ENCODE data around the gene MCTP1. TPM values are rescaled to one million over a fixed set of nuclear protein-coding genes. Genes with fewer than 3 reads are reported as not detected.
"Not testable (repeated sequence)": the region's sequence is repeated elsewhere in the genome, so short reads cannot be mapped to it uniquely, and the experiment has no call there.

MCTP1 gene
- total RNA-seq, 1 donor from 2014 or later = 12.8 TPM

DNA sequence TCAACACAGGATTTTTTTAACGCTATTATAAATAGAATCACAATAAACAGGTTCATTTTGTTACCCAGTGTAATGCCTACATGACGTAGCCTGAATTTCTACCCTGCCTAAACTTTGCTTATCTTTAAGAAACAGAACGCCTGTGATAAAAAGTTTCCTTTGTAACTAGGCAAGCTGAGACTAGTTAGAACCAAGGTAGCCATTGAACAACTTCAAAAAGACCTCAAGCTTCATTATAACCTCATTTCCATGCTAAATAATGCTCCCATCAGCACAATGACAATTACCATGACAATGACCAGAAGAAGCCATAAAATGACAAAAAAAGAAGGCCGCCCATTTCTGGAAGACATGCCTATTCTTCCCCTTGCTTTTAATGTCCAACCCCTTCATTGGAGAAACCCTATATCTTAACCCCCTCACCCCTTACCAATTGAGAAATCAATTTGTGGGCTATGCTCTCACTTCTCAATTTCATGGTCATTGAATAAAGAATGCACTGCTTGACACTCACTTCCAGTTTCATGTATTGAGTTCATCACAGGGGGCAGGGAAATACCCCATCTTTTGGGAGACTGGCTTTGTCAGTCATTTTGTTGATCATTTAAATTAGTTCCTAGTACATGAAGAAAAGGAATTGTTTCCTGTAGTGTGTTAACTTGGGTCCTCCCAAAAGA is 276.8 kb downstream of the MCTP1 start:
- TF ChIP-seq POLR2AphosphoS5 (IDR thresholded peaks at IDR 0.05; ENCODE audit: insufficient read depth in 1 of 2, low read depth in 1 of 2) (no peak), POLR2A (IDR thresholded peaks at IDR 0.05) (no peak)
- TF ChIP-seq, protein P1, sequence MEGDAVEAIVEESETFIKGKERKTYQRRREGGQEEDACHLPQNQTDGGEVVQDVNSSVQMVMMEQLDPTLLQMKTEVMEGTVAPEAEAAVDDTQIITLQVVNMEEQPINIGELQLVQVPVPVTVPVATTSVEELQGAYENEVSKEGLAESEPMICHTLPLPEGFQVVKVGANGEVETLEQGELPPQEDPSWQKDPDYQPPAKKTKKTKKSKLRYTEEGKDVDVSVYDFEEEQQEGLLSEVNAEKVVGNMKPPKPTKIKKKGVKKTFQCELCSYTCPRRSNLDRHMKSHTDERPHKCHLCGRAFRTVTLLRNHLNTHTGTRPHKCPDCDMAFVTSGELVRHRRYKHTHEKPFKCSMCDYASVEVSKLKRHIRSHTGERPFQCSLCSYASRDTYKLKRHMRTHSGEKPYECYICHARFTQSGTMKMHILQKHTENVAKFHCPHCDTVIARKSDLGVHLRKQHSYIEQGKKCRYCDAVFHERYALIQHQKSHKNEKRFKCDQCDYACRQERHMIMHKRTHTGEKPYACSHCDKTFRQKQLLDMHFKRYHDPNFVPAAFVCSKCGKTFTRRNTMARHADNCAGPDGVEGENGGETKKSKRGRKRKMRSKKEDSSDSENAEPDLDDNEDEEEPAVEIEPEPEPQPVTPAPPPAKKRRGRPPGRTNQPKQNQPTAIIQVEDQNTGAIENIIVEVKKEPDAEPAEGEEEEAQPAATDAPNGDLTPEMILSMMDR (IDR thresholded peaks at IDR 0.05) = no peak
- intact Hi-C loops (cut with DNase I) = no loop called here

GRCh38 chr5:95005811-95006210 is 279.1 kb downstream of the MCTP1 start:
- H3K27me3 ChIP-seq = no peaks in the 10 kb centered on the region
- TF ChIP-seq POLR2AphosphoS5 (IDR thresholded peaks at IDR 0.05; ENCODE audit: insufficient read depth in 1 of 2, low read depth in 1 of 2) (no peak), POLR2A (IDR thresholded peaks at IDR 0.05) (no peak)
- TF ChIP-seq, protein P1 (IDR thresholded peaks at IDR 0.05) = no peak
- DNase-seq (ENCODE audit: extremely low spot score in 2 of 2) = no peak
- H3K27ac ChIP-seq = no peak overlapping the region
- intact Hi-C loops (cut with DNase I) = no loop called here
- H3K9me3 ChIP-seq = no peaks in the 10 kb centered on the region
- no peaks in the 10 kb centered on the region for H3K36me3 ChIP-seq
- no peaks in the 10 kb centered on the region for H3K4me1 ChIP-seq
- H3K4me3 ChIP-seq = no peak overlapping the region

More for the DNA sequence above, 276.8 kb downstream of the MCTP1 start:
- H3K27ac ChIP-seq = no peak overlapping the region
- H3K27me3 ChIP-seq = no peaks in the 10 kb centered on the region
- H3K4me1 ChIP-seq = no peaks in the 10 kb centered on the region
- H3K4me3 ChIP-seq = no peak overlapping the region
- H3K36me3 ChIP-seq = no peaks in the 10 kb centered on the region
- DNase-seq (ENCODE audit: extremely low spot score in 2 of 2) = no peak
- no peaks in the 10 kb centered on the region for H3K9me3 ChIP-seq

GRCh38 chr5:94998670-94999069 is 286.2 kb downstream of the MCTP1 start:
- TF ChIP-seq POLR2AphosphoS5 (IDR thresholded peaks at IDR 0.05; ENCODE audit: insufficient read depth in 1 of 2, low read depth in 1 of 2) (no peak), POLR2A (IDR thresholded peaks at IDR 0.05) (no peak)
- TF ChIP-seq, protein P1 (IDR thresholded peaks at IDR 0.05) = no peak
- no peak overlapping the region for H3K4me3 ChIP-seq
- H3K9me3 ChIP-seq = no peaks in the 10 kb centered on the region
- intact Hi-C loops (cut with DNase I) = no loop called here
- H3K27ac ChIP-seq = no peak overlapping the region
- H3K36me3 ChIP-seq = no peaks in the 10 kb centered on the region
- no peaks in the 10 kb centered on the region for H3K27me3 ChIP-seq
- H3K4me1 ChIP-seq = no peaks in the 10 kb centered on the region
- DNase-seq (ENCODE audit: extremely low spot score in 2 of 2) = no peak

DNA sequence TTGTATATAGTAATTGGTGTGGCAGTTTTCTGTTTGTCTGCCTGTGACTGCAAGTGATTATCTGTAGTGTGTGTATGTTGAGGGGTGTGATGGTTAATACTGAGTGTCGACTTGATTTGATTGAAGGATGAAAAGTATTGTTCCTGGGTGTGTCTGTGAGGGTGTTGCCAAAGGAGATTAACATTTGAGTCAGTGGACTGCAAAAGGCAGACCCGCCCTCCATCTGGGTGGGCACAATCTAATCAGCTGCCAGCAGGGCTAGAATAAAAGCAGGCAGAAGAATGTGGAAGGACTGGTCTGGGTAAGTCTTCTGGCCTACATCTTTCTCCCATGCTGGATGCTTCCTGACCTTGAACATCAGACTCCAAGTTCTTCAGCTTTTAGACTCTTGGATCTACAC is 290.4 kb downstream of the MCTP1 start:
- DNase-seq (ENCODE audit: extremely low spot score in 2 of 2); H3K4me1 ChIP-seq; H3K27me3 ChIP-seq; H3K9me3 ChIP-seq; intact Hi-C loops (cut with DNase I); H3K4me3 ChIP-seq; H3K27ac ChIP-seq; H3K36me3 ChIP-seq: not testable (repeated sequence)

GRCh38 chr5:94993491-94993890 is 291.4 kb downstream of the MCTP1 start:
- DNase-seq (ENCODE audit: extremely low spot score in 2 of 2) = no peak
- Histone ChIP-seq H3K36me3 (no peaks in the 10 kb centered on the region), H3K4me1 (no peaks in the 10 kb centered on the region), H3K27me3 (no peaks in the 10 kb centered on the region), H3K4me3 (no peak overlapping the region), H3K9me3 (no peaks in the 10 kb centered on the region), H3K27ac (no peak overlapping the region)
- TF ChIP-seq, protein P1 (IDR thresholded peaks at IDR 0.05) = no peak
- no peak for TF ChIP-seq POLR2AphosphoS5 (IDR thresholded peaks at IDR 0.05; ENCODE audit: insufficient read depth in 1 of 2, low read depth in 1 of 2)
- no peak for TF ChIP-seq POLR2A (IDR thresholded peaks at IDR 0.05)
- intact Hi-C loops (cut with DNase I) = no loop called here

All from vagina (tissue), 2 donors.